HEK293 (cell line): ENCODE data around the gene RBMS1.

Experiments used
- CTCF ChIA-PET: fragments of 350-600 bp; formaldehyde crosslinking; extraction: SDS; loops from one replicate; lab custom pipeline; 2021; ENCODE audit warnings: antibody characterized with exemption; lab: Yijun Ruan, JAX
- POLR2A ChIA-PET: fragments of 300-600 bp; formaldehyde crosslinking; extraction: SDS; loops from one replicate; lab custom pipeline; 2020; ENCODE audit warnings: antibody characterized with exemption, inconsistent platforms; lab: Yijun Ruan, JAX
- H3K27ac ChIP-seq: fragments of 200-500 bp; sonication (Bioruptor generic); 2 replicates; pipeline ENCODE4 v1.5.1; 2014; ENCODE audit warnings: low read depth, low read length, control low read depth, inconsistent platforms; ENCODE audit errors: extremely low read depth
- H3K36me3 ChIP-seq, 2 experiments: fragments of 200-500 bp in 1 of 2; sonication (Bioruptor generic) in 1 of 2; 1 replicate in 1 of 2; 2 replicates in 1 of 2; pipeline ENCODE4 v1.5.1; 2014 to 2017; ENCODE audit warnings: inconsistent platforms in 2 of 2, low read length in 2 of 2; ENCODE audit not compliant: control insufficient read depth in 2 of 2, insufficient read depth in 1 of 2
- H3K4me1 ChIP-seq: fragments of 200-500 bp; sonication (Bioruptor generic); 2 replicates; pipeline ENCODE4 v1.5.1; 2014; ENCODE audit warnings: mild to moderate bottlenecking, low read length, inconsistent platforms; ENCODE audit not compliant: control insufficient read depth, insufficient read depth
- H3K4me3 ChIP-seq: 2 replicates; pipeline ENCODE4 v1.5.1; 2011; ENCODE audit warnings: low read depth, mild to moderate bottlenecking, control low read depth, low read length, moderate library complexity
- H3K9me3 ChIP-seq: fragments of 200-500 bp; sonication (Bioruptor generic); 2 replicates; pipeline ENCODE4 v1.5.1; 2014; ENCODE audit warnings: low read depth, low read length, inconsistent platforms; ENCODE audit not compliant: control insufficient read depth, insufficient read depth
- GLI4 ChIP-seq: fragments of 450-650 bp; formaldehyde crosslinking; IDR thresholded peaks from 2 replicates; pipeline ENCODE4 v1.5.1; 2016; ENCODE audit warnings: missing biosample characterization, missing genetic modification characterization
- HOXA7 ChIP-seq: sonication (generic); formaldehyde crosslinking; IDR thresholded peaks from 2 replicates; pipeline ENCODE4 v1.8.1; 2022; ENCODE audit warnings: missing genetic modification reagents, borderline replicate concordance
- KLF10 ChIP-seq: fragments of 450-650 bp; IDR thresholded peaks from 2 replicates; pipeline ENCODE4 v1.5.1; 2018; ENCODE audit warnings: missing biosample characterization, mild to moderate bottlenecking, missing genetic modification characterization
- MZF1 ChIP-seq: fragments of 450-650 bp; formaldehyde crosslinking; IDR thresholded peaks from 2 replicates; pipeline ENCODE4 v1.5.1; 2017; ENCODE audit warnings: missing biosample characterization, missing genetic modification characterization, borderline replicate concordance
- PRDM1 ChIP-seq: fragments of 450-650 bp; formaldehyde crosslinking; IDR thresholded peaks from 2 replicates; pipeline ENCODE4; 2016; ENCODE audit warnings: missing biosample characterization, missing genetic modification characterization
- SCRT1 ChIP-seq: fragments of 450-650 bp; formaldehyde crosslinking; IDR thresholded peaks from 2 replicates; pipeline ENCODE4 v1.5.1; 2016; ENCODE audit warnings: missing biosample characterization, missing genetic modification characterization, borderline replicate concordance
- YY1 ChIP-seq: fragments of 450-650 bp; formaldehyde crosslinking; IDR thresholded peaks from 2 replicates; pipeline ENCODE4 v1.5.1; 2018; ENCODE audit warnings: missing biosample characterization, missing genetic modification characterization
- YY2 ChIP-seq: fragments of 450-650 bp; formaldehyde crosslinking; IDR thresholded peaks from 2 replicates; pipeline ENCODE4 v1.5.1; 2016; ENCODE audit warnings: missing biosample characterization, missing genetic modification characterization
- ZBTB8A ChIP-seq: fragments of 450-650 bp; formaldehyde crosslinking; IDR thresholded peaks from 2 replicates; pipeline ENCODE4 v1.5.1; 2016; ENCODE audit warnings: missing biosample characterization, missing genetic modification characterization
- ZFHX2 ChIP-seq: fragments of 450-650 bp; formaldehyde crosslinking; conservative IDR thresholded peaks from 2 replicates; pipeline ENCODE4 v1.5.1; 2016; ENCODE audit warnings: missing biosample characterization, missing genetic modification characterization
- ZNF169 ChIP-seq: fragments of 450-650 bp; formaldehyde crosslinking; IDR thresholded peaks from 2 replicates; pipeline ENCODE4 v1.5.1; 2016; ENCODE audit warnings: missing biosample characterization, missing genetic modification characterization
- ZNF19 ChIP-seq: fragments of 450-650 bp; formaldehyde crosslinking; IDR thresholded peaks from 2 replicates; pipeline ENCODE4; 2016; ENCODE audit warnings: missing biosample characterization, missing genetic modification characterization, low read depth
- ZNF221 ChIP-seq: fragments of 450-650 bp; formaldehyde crosslinking; IDR thresholded peaks from 2 replicates; pipeline ENCODE4 v1.5.1; 2017; ENCODE audit warnings: missing biosample characterization, missing genetic modification characterization, borderline replicate concordance
- ZNF223 ChIP-seq: fragments of 450-650 bp; formaldehyde crosslinking; IDR thresholded peaks from 2 replicates; pipeline ENCODE4 v1.5.1; 2016; ENCODE audit warnings: missing biosample characterization, missing genetic modification characterization
- ZNF239 ChIP-seq: fragments of 450-650 bp; formaldehyde crosslinking; IDR thresholded peaks from 2 replicates; pipeline ENCODE4 v1.5.1; 2016; ENCODE audit warnings: missing biosample characterization, missing genetic modification characterization
- ZNF24 ChIP-seq: fragments of 450-650 bp; formaldehyde crosslinking; IDR thresholded peaks from 2 replicates; pipeline ENCODE4 v1.5.1; 2016; ENCODE audit warnings: missing biosample characterization, missing genetic modification characterization
- ZNF248 ChIP-seq: fragments of 450-650 bp; formaldehyde crosslinking; IDR thresholded peaks from 2 replicates; pipeline ENCODE4 v1.5.1; 2017; ENCODE audit warnings: missing biosample characterization, missing genetic modification characterization
- ZNF362 ChIP-seq: fragments of 450-650 bp; formaldehyde crosslinking; IDR thresholded peaks from 2 replicates; pipeline ENCODE4 v1.5.1; 2016; ENCODE audit warnings: missing biosample characterization, missing genetic modification characterization
- ZNF433 ChIP-seq: fragments of 450-650 bp; formaldehyde crosslinking; IDR thresholded peaks from 2 replicates; pipeline ENCODE4 v1.5.1; 2016; ENCODE audit warnings: missing biosample characterization, missing genetic modification characterization, low read depth
- ZNF510 ChIP-seq: fragments of 450-650 bp; formaldehyde crosslinking; IDR thresholded peaks from 2 replicates; pipeline ENCODE4 v1.5.1; 2018; ENCODE audit warnings: mild to moderate bottlenecking, missing genetic modification characterization, missing biosample characterization; ENCODE audit not compliant: insufficient replicate concordance
- ZNF549 ChIP-seq: fragments of 450-650 bp; IDR thresholded peaks from 2 replicates; pipeline ENCODE4 v1.5.1; 2018; ENCODE audit warnings: missing biosample characterization, missing genetic modification characterization, mild to moderate bottlenecking, inconsistent platforms, moderate library complexity
- ZNF600 ChIP-seq: fragments of 450-650 bp; formaldehyde crosslinking; IDR thresholded peaks from 2 replicates; pipeline ENCODE4 v1.5.1; 2016; ENCODE audit warnings: missing biosample characterization, missing genetic modification characterization
- ZNF639 ChIP-seq: fragments of 450-650 bp; formaldehyde crosslinking; IDR thresholded peaks from 2 replicates; pipeline ENCODE4 v1.5.1; 2016; ENCODE audit warnings: missing biosample characterization, missing genetic modification characterization
- ZNF670 ChIP-seq: fragments of 450-650 bp; formaldehyde crosslinking; IDR thresholded peaks from 2 replicates; pipeline ENCODE4 v1.5.1; 2016; ENCODE audit warnings: missing biosample characterization, missing genetic modification characterization, low read depth
- ZNF791 ChIP-seq: fragments of 450-650 bp; formaldehyde crosslinking; IDR thresholded peaks from 2 replicates; pipeline ENCODE4 v1.5.1; 2016; ENCODE audit warnings: missing biosample characterization, missing genetic modification characterization
- ZSCAN16 ChIP-seq: fragments of 450-650 bp; formaldehyde crosslinking; IDR thresholded peaks from 2 replicates; pipeline ENCODE4 v1.5.1; 2016; ENCODE audit warnings: missing biosample characterization, missing genetic modification characterization

RBMS1 gene

GRCh38 chr2:160469164-160469563, 24.4 kb downstream of the RBMS1 start:
- TF ChIP-seq YY1 (tag by site-specific recombination): no peak
- TF ChIP-seq ZFHX2 (tag by site-specific recombination): 0 out of 2 replicates have a peak, but pooled peaks have one; percentile 13
- POLR2A ChIA-PET: no interaction called here
- CTCF ChIA-PET: no interaction called here
- Histone ChIP-seq H3K36me3 (no peaks in the 10 kb centered on the region), H3K27ac (no peak overlapping the region), H3K9me3 (no peaks in the 10 kb centered on the region), H3K4me3 (no peak overlapping the region), H3K4me1 (peaks cover 24% of the 10 kb centered on the region)

GRCh38 chr2:160467086-160467485, 26.5 kb downstream of the RBMS1 start:
- TF ChIP-seq ZNF549: no peak
- no peak for TF ChIP-seq GLI4 (tag by site-specific recombination)
- no peak for TF ChIP-seq ZNF791 (tag by site-specific recombination)
- TF ChIP-seq PRDM1 (tag by site-specific recombination): peak; percentile 31; the same call in 1 of the 2 replicates
- ChIA-PET POLR2A (no interaction called here), CTCF (interaction anchor here (1.0 kb wide), 1 partner anchor 143 kb away, joined by 3 read pairs; no protein-coding TSS in a partner anchor)
- Histone ChIP-seq H3K27ac (no peak overlapping the region), H3K4me3 (no peak overlapping the region), H3K36me3 (no peaks in the 10 kb centered on the region), H3K4me1 (peaks cover 11% of the 10 kb centered on the region; the same call in 1 of the 2 replicates), H3K9me3 (no peaks in the 10 kb centered on the region)

- no peak for TF ChIP-seq ZNF639
- TF ChIP-seq MZF1 (tag by site-specific recombination): no peak
- no peak for TF ChIP-seq ZNF169 (tag by site-specific recombination)
- no peak for TF ChIP-seq ZNF600 (tag by site-specific recombination)
- TF ChIP-seq ZNF362 (tag by site-specific recombination): no peak
- no peak for TF ChIP-seq ZNF223 (tag by site-specific recombination)
- no peak overlapping the region for H3K27ac ChIP-seq
- H3K4me3 ChIP-seq: no peak overlapping the region
- CTCF ChIA-PET: interaction anchor here (0.5 to 2.0 kb wide), 3 partner anchors 36 to 983 kb away, joined by 3 to 11 read pairs (median 3); no protein-coding TSS in a partner anchor
- H3K4me1 ChIP-seq: peaks cover 11% of the 10 kb centered on the region; the same call in 1 of the 2 replicates
- H3K9me3 ChIP-seq: no peaks in the 10 kb centered on the region
- H3K36me3 ChIP-seq: no peaks in the 10 kb centered on the region
- POLR2A ChIA-PET: interaction anchor here (1.0 kb wide), 1 partner anchor 201 kb away, joined by 3 read pairs; no protein-coding TSS in a partner anchor
These were observed 28.2 kb downstream of the RBMS1 start for GRCh38 chr2:160465406-160465805.

GRCh38 chr2:160465002-160465401, 28.6 kb downstream of the RBMS1 start:
- no peaks in the 10 kb centered on the region for H3K36me3 ChIP-seq
- no peak overlapping the region for H3K27ac ChIP-seq
- CTCF ChIA-PET: interaction anchor here (0.5 to 2.0 kb wide), 3 partner anchors 35 to 984 kb away, joined by 3 to 11 read pairs (median 3); no protein-coding TSS in a partner anchor
- H3K9me3 ChIP-seq: no peaks in the 10 kb centered on the region
- H3K4me3 ChIP-seq: no peak overlapping the region
- POLR2A ChIA-PET: interaction anchor here (1.0 kb wide), 1 partner anchor 201 kb away, joined by 3 read pairs; no protein-coding TSS in a partner anchor
- TF ChIP-seq YY2 (tag by site-specific recombination): no peak
- no peak for TF ChIP-seq ZNF24 (tag by site-specific recombination)
- no peak for TF ChIP-seq ZNF600 (tag by site-specific recombination)
- no peak for TF ChIP-seq ZNF221
- no peak for TF ChIP-seq ZBTB8A
- no peak for TF ChIP-seq SCRT1 (tag by site-specific recombination)
- no peak for TF ChIP-seq ZNF510
- TF ChIP-seq HOXA7 (CRISPR knock-in tag): no peak
- no peak for TF ChIP-seq KLF10
- no peak for TF ChIP-seq ZNF248 (tag by site-specific recombination)
- TF ChIP-seq ZSCAN16: no peak
- no peak for TF ChIP-seq ZNF239 (tag by site-specific recombination)
- TF ChIP-seq ZNF670 (tag by site-specific recombination): no peak
- no peak for TF ChIP-seq ZNF19 (tag by site-specific recombination)
- no peak for TF ChIP-seq ZNF433
- peaks cover 11% of the 10 kb centered on the region; the same call in 1 of the 2 replicates for H3K4me1 ChIP-seq
